GM21526 (cell line): ENCODE results near the gene UTF1.

Experiments
- ATAC-seq: cut with Tn5 transposase; IDR thresholded peaks from one replicate; pipeline ENCODE4 v1.9.1; 2021; ENCODE audit warnings: moderate library complexity; ENCODE audit not compliant: unreplicated experiment, low FRiP score

The UTF1 gene

GRCh38 chr10:133230044-133230361 lies at the start of gene UTF1:
Gene UTF1 (plus strand): TSS chr10:133230217. CDS start chr10:133230289, 72 bp downstream.
- no peak for ATAC-seq

GRCh38 chr10:133180965-133181639 lies 48.9 kb upstream of the UTF1 start:
- no peak for ATAC-seq

GRCh38 chr10:133182190-133182589 lies 47.8 kb upstream of the UTF1 start:
- no peak for ATAC-seq

GRCh38 chr10:133182791-133183645 lies 47.0 kb upstream of the UTF1 start:
- ATAC-seq, result no peak

- ATAC-seq, result no peak
Measured at GRCh38 chr10:133183646-133184378, 46.2 kb upstream of the UTF1 start.

- no peak for ATAC-seq
Measured at GRCh38 chr10:133184591-133185244, 45.3 kb upstream of the UTF1 start.

- no peak for ATAC-seq
Measured at GRCh38 chr10:133185421-133185820, 44.6 kb upstream of the UTF1 start.

- ATAC-seq, result no peak
Measured at GRCh38 chr10:133185916-133186315, 44.1 kb upstream of the UTF1 start.

- no peak for ATAC-seq
Measured at GRCh38 chr10:133186416-133187090, 43.5 kb upstream of the UTF1 start.

- no peak for ATAC-seq
Measured at GRCh38 chr10:133187091-133187905, 42.7 kb upstream of the UTF1 start.

- ATAC-seq, result no peak
Measured at GRCh38 chr10:133187906-133188681, 41.9 kb upstream of the UTF1 start.

- ATAC-seq, result no peak
Measured at GRCh38 chr10:133189256-133189655, 40.8 kb upstream of the UTF1 start.

GRCh38 chr10:133189726-133190125 lies 40.3 kb upstream of the UTF1 start:
- ATAC-seq, result no peak

- ATAC-seq, result no peak
Measured at GRCh38 chr10:133190225-133190624, 39.8 kb upstream of the UTF1 start.

GRCh38 chr10:133191651-133192050 lies 38.4 kb upstream of the UTF1 start:
- ATAC-seq, result no peak

- no peak for ATAC-seq
Measured at GRCh38 chr10:133194151-133194550, 35.9 kb upstream of the UTF1 start.

- ATAC-seq, result no peak
Measured at GRCh38 chr10:133195096-133195495, 34.9 kb upstream of the UTF1 start.

- ATAC-seq, result no peak
Measured at GRCh38 chr10:133195611-133196010, 34.4 kb upstream of the UTF1 start.
